Heart right ventricle (tissue), 16 donors: ENCODE results near the gene CYB5R2. TPM values are rescaled to one million over a fixed set of nuclear protein-coding genes. Genes with fewer than 3 reads are reported as not detected.

Experiments
- ATAC-seq, 8 donors: fragments of 200-7000 bp; cut with Tn5 transposase; one replicate each; pipeline ENCODE4 v1.9.1; 2020; ENCODE audit warnings: mild to moderate bottlenecking in 8 of 8, moderate library complexity in 8 of 8, moderate number of reproducible peaks in 1 of 8
- DNase-seq, 2 donors: peaks; one replicate each; pipeline ENCODE4 v3.0.0-alpha.2; 2020
- H3K27ac ChIP-seq, 10 donors: fragments of 200-600 bp; sonication (generic) in 2 of 10; one replicate each; pipeline versions ENCODE4 v1.5.0 to v1.8.0; 2020 to 2022; ENCODE audit warnings: mild to moderate bottlenecking in 3 of 10
- H3K27me3 ChIP-seq, 7 donors: fragments of 200-600 bp; one replicate each; pipeline ENCODE4 v1.8.0; 2021 to 2022; ENCODE audit warnings: mild to moderate bottlenecking in 2 of 7
- H3K36me3 ChIP-seq, 9 donors: fragments of 200-600 bp; sonication (generic) in 1 of 9; one replicate each; pipeline versions ENCODE4 v1.5.0 to v1.8.0; 2020 to 2022; ENCODE audit warnings: mild to moderate bottlenecking in 2 of 9
- H3K4me1 ChIP-seq, 9 donors: fragments of 200-600 bp; sonication (generic) in 1 of 9; one replicate each; pipeline versions ENCODE4 v1.5.0 to v1.8.0; 2020 to 2022; ENCODE audit warnings: mild to moderate bottlenecking in 4 of 9
- H3K4me3 ChIP-seq, 10 donors: fragments of 200-600 bp; sonication (generic) in 2 of 10; one replicate each; pipeline versions ENCODE4 v1.5.0 to v1.8.0; 2020 to 2022; ENCODE audit warnings: mild to moderate bottlenecking in 7 of 10, moderate library complexity in 2 of 10
- H3K9me3 ChIP-seq, 11 donors: fragments of 200-600 bp in 10 of 11; sonication (generic) in 2 of 11; one replicate each; pipeline versions ENCODE4 v1.5.0 to v1.8.0; 2013 to 2022; ENCODE audit warnings: mild to moderate bottlenecking in 2 of 11, control low read depth in 1 of 11, moderate library complexity in 1 of 11
- CTCF ChIP-seq, 9 donors: fragments of 200-600 bp; sonication (generic) in 2 of 9; IDR thresholded peaks; one replicate each; pipeline versions ENCODE4 v1.5.0 to v1.8.0; 2021 to 2022; ENCODE audit warnings: antibody characterized with exemption in 9 of 9, mild to moderate bottlenecking in 5 of 9, moderate library complexity in 1 of 9
- WGBS, 2 donors: extraction: QIAGEN DNeasy Blood & Tissue Kit; methylation state at CpG; one replicate each; pipeline ENCODE4 v1.1.7; 2013; ENCODE audit warnings: inconsistent platforms in 1 of 2; 5-methylcytosine and 5-hydroxymethylcytosine counted together
- intact Hi-C, 10 donors: fragments of 100-400 bp; cut with DNase I; formaldehyde crosslinking; loops; one replicate each; pipeline versions ENCODE4 v1.11.1 to v1.14.2; 2022
- polyA plus RNA-seq, 2 donors: library from polyadenylated mRNA; stranded (reverse); fragments of 200-250 nt; gene quantifications; one replicate each; pipeline ENCODE4 v1.2.3, GENCODE V29; 2013
- total RNA-seq, 10 donors: library from RNA; stranded (reverse); fragmentation: NEBNext Ultra II Directional in 3 of 10; extraction: Animal tissue kit (Norgen Biotek cat#: 25700) in 3 of 10; gene quantifications; one replicate each; pipeline versions ENCODE4 v1.2.1 to v1.2.4, GENCODE V29; 2021 to 2023
- donor health status: Arrhythmogenic right ventricular cardiomyopathy.
- donor health status: ischemic (EF 13 %, LVEDD 7.1; RV severe dilation, severe dysfunction).
- donor health status: healthy with polysubstance abuse.
- donor health status: DM: no; HTN: yes; CAD: no.
- donor health status: DM: no; HTN: no; CAD: no.
- donor health status: ischemic (EF 25% LVEDD 6.9; RV normal size, moderate dysfunction).
- donor health status: ischemic (EF 25% LVEDD 5.7; RV mildly dilated, moderate dysfunction).
- donor health status: healthy.
- donor health status: DM: yes; HTN: yes; CAD: no.
- donor health status: Ischemic cardiomyopathy.
- donor health status: ischemic (EF 35%, LVEDD 5.7; RV mildly dilated, moderate dysfunction).
- donor health status: nonischemic (EF 11% LVEDD 7.7; RV severe dilation, severe dysfunction).
- donor health status: DM: yes; HTN: yes; CAD: no.
- donor health status: PGD.
- donor health status: ischemic (EF 29% LVEDD 5.4; RV normal size, mild dysfunction).
- donor health status: nonischemic (EF 23%, LVEDD 6.1; RV moderate dilation, normal function).

The CYB5R2 gene
- total and polyA plus RNA-seq, 12 donors = 0.36 to 2.8 (median 1.2) TPM

GRCh38 chr11:7657306-7658025, 15.8 kb downstream of the CYB5R2 start:
- ATAC-seq = peak; percentile 87 to 95 (median 92)
- H3K9me3 ChIP-seq = no peaks in the 10 kb centered on the region
- no peak overlapping the region for H3K4me3 ChIP-seq
- H3K4me1 ChIP-seq = peaks cover 0 to 19% (median 12%) of the 10 kb centered on the region in 9 donors
- peaks cover 0 to 44% (median 21%) of the 10 kb centered on the region in 9 donors for H3K36me3 ChIP-seq
- H3K27ac ChIP-seq = peak overlapping the region in 2 of 10 donors; percentile 71
- WGBS, 2 donors = 58 to 60% methylated on average over 15 of the region's 15 CpGs
- no peaks in the 10 kb centered on the region for H3K27me3 ChIP-seq
- intact Hi-C loops = loop anchor here in 6 of 10 donors (1.0 to 10.0 kb wide), 7 partner anchors 83 to 213 kb away; partner anchors contain the start of gene PPFIBP2 (in 3 of the 6)
- DNase-seq = peak; percentile 48 to 53
- peak in 8 of 9 donors; percentile 27 to 70 (median 57) for TF ChIP-seq CTCF (IDR thresholded peaks at IDR 0.05)

- Histone ChIP-seq H3K27me3 (no peaks in the 10 kb centered on the region), H3K9me3 (no peaks in the 10 kb centered on the region), H3K4me1 (peaks cover 0 to 19% (median 12%) of the 10 kb centered on the region in 9 donors), H3K36me3 (peaks cover 0 to 51% (median 29%) of the 10 kb centered on the region in 9 donors), H3K4me3 (no peak overlapping the region), H3K27ac (peak overlapping the region in 9 of 10 donors; percentile 25 to 71 (median 70))
- peak in 5 of 8 donors; percentile 29 to 48 (median 34) for ATAC-seq
- intact Hi-C loops = loop anchor here in 6 of 10 donors (1.0 to 10.0 kb wide), 7 partner anchors 82 to 212 kb away; partner anchors contain the start of gene PPFIBP2 (in 3 of the 6)
- no peak for TF ChIP-seq CTCF (IDR thresholded peaks at IDR 0.05)
- DNase-seq = no peak
- WGBS, 2 donors = 70 to 75% methylated on average over 11 of the region's 11 CpGs
Measured at GRCh38 chr11:7656704-7657103, 16.6 kb downstream of the CYB5R2 start.

- Histone ChIP-seq H3K27me3 (no peaks in the 10 kb centered on the region), H3K4me3 (no peak overlapping the region), H3K4me1 (peaks cover 0 to 19% (median 12%) of the 10 kb centered on the region in 9 donors), H3K9me3 (no peaks in the 10 kb centered on the region), H3K36me3 (peaks cover 0 to 63% (median 39%) of the 10 kb centered on the region in 9 donors), H3K27ac (peak overlapping the region; percentile 25 to 71 (median 65))
- DNase-seq (no peak), ATAC-seq (peak; percentile 42 to 86 (median 63))
- TF ChIP-seq CTCF (IDR thresholded peaks at IDR 0.05) = no peak
- intact Hi-C loops = loop anchor here in 6 of 10 donors (2.0 to 10.0 kb wide), 6 partner anchors 81 to 211 kb away; partner anchors contain the start of gene PPFIBP2 (in 3 of the 6)
- 72 to 76% methylated on average over 14 of the region's 14 CpGs for WGBS, 2 donors
Measured at GRCh38 chr11:7655253-7656217, 17.8 kb downstream of the CYB5R2 start.
